Measurements from ENCODE around the gene GNRHR.

The GNRHR gene

GRCh38 chr4:67743194-67743593 is 11.0 kb downstream of the GNRHR start:
- no peak for TF ChIP-seq USF1 (IDR thresholded peaks at IDR 0.05)
- no peak for TF ChIP-seq FOXM1 (IDR thresholded peaks at IDR 0.05; ENCODE audit: borderline replicate concordance, low read depth)
- TF ChIP-seq MAX (IDR thresholded peaks at IDR 0.05), result no peak
- no peak for TF ChIP-seq CREB1 (IDR thresholded peaks at IDR 0.05; ENCODE audit: low read depth)
- no peak for TF ChIP-seq REST (IDR thresholded peaks at IDR 0.05; ENCODE audit: low read depth)
- TF ChIP-seq RAD21 (IDR thresholded peaks at IDR 0.05; ENCODE audit: low read depth), result no peak
- TF ChIP-seq EGR1 (IDR thresholded peaks at IDR 0.05), result no peak
- no peak for TF ChIP-seq EP300 (IDR thresholded peaks at IDR 0.05; ENCODE audit: borderline replicate concordance)
- TF ChIP-seq TAF1 (IDR thresholded peaks at IDR 0.05; ENCODE audit: low read depth), result no peak
- TF ChIP-seq NFIC (IDR thresholded peaks at IDR 0.05), result no peak

- TF ChIP-seq RAD21 (IDR thresholded peaks at IDR 0.05; ENCODE audit: low read depth) (no peak), YY1 (IDR thresholded peaks at IDR 0.05; ENCODE audit: low read depth) (no peak), TAF1 (IDR thresholded peaks at IDR 0.05; ENCODE audit: low read depth) (no peak), MAX (IDR thresholded peaks at IDR 0.05) (no peak), TEAD4 (IDR thresholded peaks at IDR 0.05) (no peak), REST (IDR thresholded peaks at IDR 0.05; ENCODE audit: low read depth) (no peak), TCF12 (IDR thresholded peaks at IDR 0.05; ENCODE audit: low read depth) (no peak), EP300 (IDR thresholded peaks at IDR 0.05; ENCODE audit: borderline replicate concordance) (no peak), NFIC (IDR thresholded peaks at IDR 0.05) (no peak), EGR1 (IDR thresholded peaks at IDR 0.05) (no peak), CEBPB (IDR thresholded peaks at IDR 0.05) (no peak), FOXM1 (IDR thresholded peaks at IDR 0.05; ENCODE audit: borderline replicate concordance, low read depth) (no peak), ZBTB7A (IDR thresholded peaks at IDR 0.05; ENCODE audit: low read depth) (no peak), USF1 (IDR thresholded peaks at IDR 0.05) (no peak)
Observed at GRCh38 chr4:67736262-67736661, 17.9 kb downstream of the GNRHR start.

- TF ChIP-seq YY1 (IDR thresholded peaks at IDR 0.05; ENCODE audit: low read depth), result no peak
- TF ChIP-seq TCF12 (IDR thresholded peaks at IDR 0.05; ENCODE audit: low read depth), result no peak
- no peak for TF ChIP-seq NFIC (IDR thresholded peaks at IDR 0.05)
- no peak for TF ChIP-seq FOXM1 (IDR thresholded peaks at IDR 0.05; ENCODE audit: borderline replicate concordance, low read depth)
- no peak for TF ChIP-seq REST (IDR thresholded peaks at IDR 0.05; ENCODE audit: low read depth)
- TF ChIP-seq ZBTB7A (IDR thresholded peaks at IDR 0.05; ENCODE audit: low read depth), result no peak
- TF ChIP-seq EP300 (IDR thresholded peaks at IDR 0.05; ENCODE audit: borderline replicate concordance), result no peak
- no peak for TF ChIP-seq TEAD4 (IDR thresholded peaks at IDR 0.05)
- TF ChIP-seq CREB1 (IDR thresholded peaks at IDR 0.05; ENCODE audit: low read depth), result no peak
- no peak for TF ChIP-seq CEBPB (IDR thresholded peaks at IDR 0.05)
- TF ChIP-seq USF1 (IDR thresholded peaks at IDR 0.05), result no peak
Observed at GRCh38 chr4:67735325-67735724, 18.9 kb downstream of the GNRHR start.

- TF ChIP-seq TEAD4 (IDR thresholded peaks at IDR 0.05), result no peak
- TF ChIP-seq TCF12 (IDR thresholded peaks at IDR 0.05; ENCODE audit: low read depth), result no peak
- TF ChIP-seq YY1 (IDR thresholded peaks at IDR 0.05; ENCODE audit: low read depth), result no peak
- TF ChIP-seq NFIC (IDR thresholded peaks at IDR 0.05), result no peak
- no peak for TF ChIP-seq EP300 (IDR thresholded peaks at IDR 0.05; ENCODE audit: borderline replicate concordance)
- no peak for TF ChIP-seq RAD21 (IDR thresholded peaks at IDR 0.05; ENCODE audit: low read depth)
- TF ChIP-seq ZBTB7A (IDR thresholded peaks at IDR 0.05; ENCODE audit: low read depth), result no peak
- no peak for TF ChIP-seq TAF1 (IDR thresholded peaks at IDR 0.05; ENCODE audit: low read depth)
- no peak for TF ChIP-seq MAX (IDR thresholded peaks at IDR 0.05)
Observed at GRCh38 chr4:67727124-67727850, 26.9 kb downstream of the GNRHR start.

Measured in Ishikawa (cell line).